Mammary epithelial cell (primary cell): ENCODE data around the gene PYROXD2.

ENCODE experiments used
- EZH2 ChIP-seq: IDR thresholded peaks from 2 replicates; pipeline ENCODE4 v1.6.1; 2012; ENCODE audit warnings: low read length, inconsistent platforms, borderline replicate concordance
- TF ChIP-seq, protein P1 (sequence below), 2 donors: IDR thresholded peaks in 1 of 2; conservative IDR thresholded peaks in 1 of 2; 2 replicates each; pipeline ENCODE4 v1.5.1; 2011 to 2012; ENCODE audit warnings: inconsistent platforms in 2 of 2, low read length in 2 of 2, mild to moderate bottlenecking in 2 of 2, control low read depth in 1 of 2, low read depth in 1 of 2; ENCODE audit not compliant: insufficient read depth in 1 of 2; ENCODE audit errors: extremely low read depth in 1 of 2

DNA sequence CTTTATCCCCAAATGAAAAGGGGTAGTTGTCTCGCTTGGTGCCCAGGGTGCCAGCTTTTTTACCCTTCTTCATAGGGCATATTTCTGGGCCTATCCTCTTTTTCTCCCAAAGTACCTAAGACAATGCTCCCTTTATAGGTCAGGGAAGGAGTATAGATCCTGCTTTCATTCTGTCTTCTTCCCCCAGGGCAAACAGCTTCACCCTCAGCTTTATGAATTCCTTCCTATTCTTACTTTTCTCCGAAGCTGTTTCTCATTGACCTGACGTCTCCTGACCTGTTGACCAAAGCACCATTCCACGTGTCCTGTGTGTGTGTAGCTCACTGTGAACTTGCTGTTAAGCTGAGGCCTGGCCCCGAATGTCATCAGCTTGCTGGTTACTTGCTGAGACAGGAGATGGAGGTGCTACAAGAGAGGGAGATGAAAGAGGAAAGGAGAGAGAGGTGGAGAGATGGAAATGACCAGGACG is 48.9 kb downstream of the PYROXD2 start:
- TF ChIP-seq, protein P1, sequence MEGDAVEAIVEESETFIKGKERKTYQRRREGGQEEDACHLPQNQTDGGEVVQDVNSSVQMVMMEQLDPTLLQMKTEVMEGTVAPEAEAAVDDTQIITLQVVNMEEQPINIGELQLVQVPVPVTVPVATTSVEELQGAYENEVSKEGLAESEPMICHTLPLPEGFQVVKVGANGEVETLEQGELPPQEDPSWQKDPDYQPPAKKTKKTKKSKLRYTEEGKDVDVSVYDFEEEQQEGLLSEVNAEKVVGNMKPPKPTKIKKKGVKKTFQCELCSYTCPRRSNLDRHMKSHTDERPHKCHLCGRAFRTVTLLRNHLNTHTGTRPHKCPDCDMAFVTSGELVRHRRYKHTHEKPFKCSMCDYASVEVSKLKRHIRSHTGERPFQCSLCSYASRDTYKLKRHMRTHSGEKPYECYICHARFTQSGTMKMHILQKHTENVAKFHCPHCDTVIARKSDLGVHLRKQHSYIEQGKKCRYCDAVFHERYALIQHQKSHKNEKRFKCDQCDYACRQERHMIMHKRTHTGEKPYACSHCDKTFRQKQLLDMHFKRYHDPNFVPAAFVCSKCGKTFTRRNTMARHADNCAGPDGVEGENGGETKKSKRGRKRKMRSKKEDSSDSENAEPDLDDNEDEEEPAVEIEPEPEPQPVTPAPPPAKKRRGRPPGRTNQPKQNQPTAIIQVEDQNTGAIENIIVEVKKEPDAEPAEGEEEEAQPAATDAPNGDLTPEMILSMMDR (conservative IDR thresholded peaks at IDR 0.05 in 1 of 2, IDR thresholded peaks at IDR 0.05 in 1 of 2; ENCODE audit: extremely low read depth in 1 of 2, insufficient read depth in 1 of 2, low read depth in 1 of 2, low read length in 2 of 2), result no peak
- no peak for TF ChIP-seq EZH2
